ENCODE data around the gene HOXA3.

Gene HOXA3

GRCh38 chr7:27113991-27114769, 38.2 kb downstream of the HOXA3 start:
- TF ChIP-seq EZH2phosphoT487 (IDR thresholded peaks at IDR 0.05; ENCODE audit: low read length) (no peak), EZH2 (optimal IDR thresholded peaks at IDR 0.05; ENCODE audit: low read depth, low read length) (no peak)
- TF ChIP-seq, protein P1, sequence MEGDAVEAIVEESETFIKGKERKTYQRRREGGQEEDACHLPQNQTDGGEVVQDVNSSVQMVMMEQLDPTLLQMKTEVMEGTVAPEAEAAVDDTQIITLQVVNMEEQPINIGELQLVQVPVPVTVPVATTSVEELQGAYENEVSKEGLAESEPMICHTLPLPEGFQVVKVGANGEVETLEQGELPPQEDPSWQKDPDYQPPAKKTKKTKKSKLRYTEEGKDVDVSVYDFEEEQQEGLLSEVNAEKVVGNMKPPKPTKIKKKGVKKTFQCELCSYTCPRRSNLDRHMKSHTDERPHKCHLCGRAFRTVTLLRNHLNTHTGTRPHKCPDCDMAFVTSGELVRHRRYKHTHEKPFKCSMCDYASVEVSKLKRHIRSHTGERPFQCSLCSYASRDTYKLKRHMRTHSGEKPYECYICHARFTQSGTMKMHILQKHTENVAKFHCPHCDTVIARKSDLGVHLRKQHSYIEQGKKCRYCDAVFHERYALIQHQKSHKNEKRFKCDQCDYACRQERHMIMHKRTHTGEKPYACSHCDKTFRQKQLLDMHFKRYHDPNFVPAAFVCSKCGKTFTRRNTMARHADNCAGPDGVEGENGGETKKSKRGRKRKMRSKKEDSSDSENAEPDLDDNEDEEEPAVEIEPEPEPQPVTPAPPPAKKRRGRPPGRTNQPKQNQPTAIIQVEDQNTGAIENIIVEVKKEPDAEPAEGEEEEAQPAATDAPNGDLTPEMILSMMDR (IDR thresholded peaks at IDR 0.05; ENCODE audit: low read length): no peak
- no peak for DNase-seq
- H3K79me2 ChIP-seq (ENCODE audit: low read length): no peaks in the 10 kb centered on the region
- no peak overlapping the region for H3K27ac ChIP-seq (ENCODE audit: low read length)
- peaks cover 30% of the 10 kb centered on the region; the same call in 1 of the 2 replicates for H3K27me3 ChIP-seq (replicated peaks; ENCODE audit: insufficient read depth, low read length)
- H3K4me2 ChIP-seq (ENCODE audit: low read depth, low read length): no peak overlapping the region
- H3K4me3 ChIP-seq (ENCODE audit: low read length): no peak overlapping the region
- H3F3A ChIP-seq (ENCODE audit: insufficient read depth, low read length): no peaks in the 10 kb centered on the region
- H4K20me1 ChIP-seq (ENCODE audit: insufficient read depth, low read length): no peaks in the 10 kb centered on the region
- H3K9ac ChIP-seq (ENCODE audit: low read length): no peak overlapping the region
- H3K9me3 ChIP-seq (replicated peaks; ENCODE audit: insufficient read depth, low read length): no peaks in the 10 kb centered on the region
- H3K9me2 ChIP-seq (replicated peaks; ENCODE audit: insufficient read depth, low read length): no peaks in the 10 kb centered on the region
- H3K4me1 ChIP-seq (ENCODE audit: low read length): no peaks in the 10 kb centered on the region
- H3K36me3 ChIP-seq (replicated peaks; ENCODE audit: insufficient read depth, low read length): no peaks in the 10 kb centered on the region
- no peak overlapping the region for H2AFZ ChIP-seq (ENCODE audit: low read length)

DNA sequence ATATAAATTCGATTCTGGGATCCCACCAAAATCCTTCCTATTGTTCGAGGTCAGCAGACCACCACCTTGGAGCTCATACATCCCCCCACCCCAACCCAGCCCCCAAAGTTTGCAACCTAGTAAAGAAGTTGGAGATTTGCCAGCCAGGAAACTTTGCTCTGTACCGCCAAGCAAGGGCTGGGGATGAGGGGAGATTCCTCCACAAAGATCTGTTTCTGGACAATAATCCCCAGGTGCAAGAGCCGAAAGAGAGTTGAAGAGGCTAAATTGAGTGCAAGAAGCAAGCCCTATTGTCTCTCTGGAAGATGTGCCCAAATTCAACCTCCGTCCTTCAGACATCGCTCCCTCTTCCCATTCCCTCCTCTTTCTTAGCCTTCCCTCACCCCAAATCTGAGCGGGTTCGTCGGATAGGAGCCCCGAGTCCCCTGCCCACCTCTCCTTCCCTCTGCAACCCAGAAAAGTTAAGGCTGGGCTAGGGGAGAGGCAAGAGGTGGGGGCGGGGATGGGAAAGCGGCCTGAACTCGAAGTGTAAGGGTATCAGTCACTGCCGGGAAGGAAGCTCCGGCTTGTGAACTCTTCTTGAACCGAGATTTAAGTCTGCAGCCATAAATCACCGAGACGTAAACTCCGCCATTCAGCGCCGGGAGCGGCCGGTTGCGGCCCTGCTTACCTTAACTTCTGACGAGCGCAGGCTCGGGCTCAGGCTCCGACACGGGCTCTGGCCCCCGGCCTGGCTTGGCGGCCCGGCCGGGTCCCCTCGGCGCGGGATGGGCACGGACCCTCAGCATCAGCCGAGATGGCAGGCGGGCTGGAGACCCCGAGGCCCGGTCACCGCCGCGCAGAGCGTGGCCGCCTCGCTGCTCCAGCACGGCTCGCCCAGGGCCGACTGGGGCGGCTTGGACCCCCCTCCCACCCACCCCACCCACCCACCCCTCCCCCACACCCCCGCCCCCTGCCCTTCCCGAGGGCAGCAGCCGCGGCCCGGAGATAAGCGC, 39.1 kb downstream of the HOXA3 start:
- no peaks in the 10 kb centered on the region for H3K9me2 ChIP-seq (replicated peaks; ENCODE audit: insufficient read depth, low read length)
- no peaks in the 10 kb centered on the region for H3K36me3 ChIP-seq (replicated peaks; ENCODE audit: insufficient read depth, low read length)
- DNase-seq: no peak
- no peak overlapping the region for H2AFZ ChIP-seq (ENCODE audit: low read length)
- no peak overlapping the region for H3K4me3 ChIP-seq (ENCODE audit: low read length)
- no peak for TF ChIP-seq EZH2 (optimal IDR thresholded peaks at IDR 0.05; ENCODE audit: low read depth, low read length)
- TF ChIP-seq, protein P1 (IDR thresholded peaks at IDR 0.05; ENCODE audit: low read length): no peak
- TF ChIP-seq EZH2phosphoT487 (IDR thresholded peaks at IDR 0.05; ENCODE audit: low read length): no peak
- no peaks in the 10 kb centered on the region for H3F3A ChIP-seq (ENCODE audit: insufficient read depth, low read length)
- no peaks in the 10 kb centered on the region for H3K9me3 ChIP-seq (replicated peaks; ENCODE audit: insufficient read depth, low read length)
- H3K9ac ChIP-seq (ENCODE audit: low read length): no peak overlapping the region
- no peaks in the 10 kb centered on the region for H3K79me2 ChIP-seq (ENCODE audit: low read length)
- H3K4me1 ChIP-seq (ENCODE audit: low read length): no peaks in the 10 kb centered on the region
- H3K4me2 ChIP-seq (ENCODE audit: low read depth, low read length): no peak overlapping the region
- H3K27me3 ChIP-seq (replicated peaks; ENCODE audit: insufficient read depth, low read length): peaks cover 30% of the 10 kb centered on the region; the same call in 1 of the 2 replicates
- no peak overlapping the region for H3K27ac ChIP-seq (ENCODE audit: low read length)
- no peaks in the 10 kb centered on the region for H4K20me1 ChIP-seq (ENCODE audit: insufficient read depth, low read length)

DNA sequence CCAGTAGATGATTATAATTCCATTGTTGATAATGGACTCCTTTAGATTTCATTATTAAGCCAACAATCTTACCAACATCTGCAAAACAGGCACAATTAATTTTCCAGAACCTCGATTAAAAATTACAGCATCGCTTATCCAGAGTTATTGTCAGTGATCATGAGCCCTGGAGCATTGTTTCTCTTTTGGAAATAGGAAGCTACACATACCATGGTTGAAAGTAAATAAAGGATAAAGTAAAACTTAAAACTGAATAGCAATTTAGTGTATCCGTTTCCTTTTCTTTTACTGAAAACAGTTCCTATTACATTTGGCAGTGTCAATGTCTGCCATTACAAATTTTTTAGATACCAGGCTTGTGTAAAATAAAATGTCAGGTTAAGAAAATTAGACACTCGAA, 40.0 kb downstream of the HOXA3 start:
- Histone ChIP-seq H3K27ac (ENCODE audit: low read length) (no peak overlapping the region), H3K4me3 (ENCODE audit: low read length) (no peak overlapping the region), H3K79me2 (ENCODE audit: low read length) (no peaks in the 10 kb centered on the region), H3K9me2 (replicated peaks; ENCODE audit: insufficient read depth, low read length) (no peaks in the 10 kb centered on the region), H3K4me1 (ENCODE audit: low read length) (no peaks in the 10 kb centered on the region), H4K20me1 (ENCODE audit: insufficient read depth, low read length) (no peaks in the 10 kb centered on the region), H3K9ac (ENCODE audit: low read length) (no peak overlapping the region), H3F3A (ENCODE audit: insufficient read depth, low read length) (no peaks in the 10 kb centered on the region), H3K4me2 (ENCODE audit: low read depth, low read length) (no peak overlapping the region), H3K36me3 (replicated peaks; ENCODE audit: insufficient read depth, low read length) (no peaks in the 10 kb centered on the region), H3K9me3 (replicated peaks; ENCODE audit: insufficient read depth, low read length) (no peaks in the 10 kb centered on the region), H2AFZ (ENCODE audit: low read length) (no peak overlapping the region), H3K27me3 (replicated peaks; ENCODE audit: insufficient read depth, low read length) (peaks cover 30% of the 10 kb centered on the region; the same call in 1 of the 2 replicates)
- no peak for TF ChIP-seq EZH2phosphoT487 (IDR thresholded peaks at IDR 0.05; ENCODE audit: low read length)
- DNase-seq: no peak

All from MM.1S (cell line).